H9 (cell line): Measurements from ENCODE around the gene CAPN8. TPM values are rescaled to one million over a fixed set of nuclear protein-coding genes. Genes with fewer than 3 reads are reported as not detected.

Source experiments
- DNase-seq: peaks from one replicate; pipeline ENCODE4 v3.0.0-alpha.2; 2017
- H2AFZ ChIP-seq: one replicate; pipeline ENCODE4 v1.6.1; 2013; ENCODE audit warnings: mild to moderate bottlenecking, low read length, control low read depth, moderate library complexity
- H2AK5ac ChIP-seq: 2 replicates; pipeline ENCODE4 v1.6.1; 2013; ENCODE audit warnings: low read length, control low read depth, mixed read lengths; ENCODE audit not compliant: insufficient read length
- H2BK120ac ChIP-seq: one replicate; pipeline ENCODE4 v1.6.1; 2013; ENCODE audit warnings: low read depth, mild to moderate bottlenecking, low read length, control low read depth, inconsistent platforms; ENCODE audit not compliant: poor library complexity, severe bottlenecking
- H2BK12ac ChIP-seq: 2 replicates; pipeline ENCODE4 v1.6.1; 2013; ENCODE audit warnings: low read length, control low read depth, mixed read lengths, low read depth; ENCODE audit not compliant: insufficient read length
- H2BK15ac ChIP-seq: 2 replicates; pipeline ENCODE4 v1.6.1; 2013; ENCODE audit warnings: low read depth, low read length, control low read depth
- H2BK20ac ChIP-seq: one replicate; pipeline ENCODE4 v1.6.1; 2013; ENCODE audit warnings: low read depth, mild to moderate bottlenecking, low read length, control low read depth, inconsistent platforms; ENCODE audit not compliant: poor library complexity, severe bottlenecking
- H2BK5ac ChIP-seq: 2 replicates; pipeline ENCODE4 v1.6.1; 2013; ENCODE audit warnings: low read length, control low read depth, mixed read lengths; ENCODE audit not compliant: insufficient read length
- H3K14ac ChIP-seq: 2 replicates; pipeline ENCODE4 v1.6.1; 2013; ENCODE audit warnings: low read length, control low read depth; ENCODE audit not compliant: insufficient read depth
- H3K18ac ChIP-seq: 2 replicates; pipeline ENCODE4 v1.6.1; 2013; ENCODE audit warnings: low read depth, mild to moderate bottlenecking, mixed read lengths, low read length, control low read depth; ENCODE audit not compliant: insufficient read length
- H3K23ac ChIP-seq: 2 replicates; pipeline ENCODE4 v1.6.1; 2013; ENCODE audit warnings: low read length, control low read depth, mixed read lengths, low read depth; ENCODE audit not compliant: insufficient read length
- H3K23me2 ChIP-seq: 2 replicates; pipeline ENCODE4 v1.6.1; 2013; ENCODE audit warnings: low read depth, mild to moderate bottlenecking, mixed read lengths, low read length, control low read depth; ENCODE audit not compliant: insufficient read length, poor library complexity, severe bottlenecking
- H3K27ac ChIP-seq: 2 replicates; pipeline ENCODE4 v1.5.1; 2013; ENCODE audit warnings: low read length, control low read depth, mixed read lengths, low read depth; ENCODE audit not compliant: insufficient read length
- H3K27me3 ChIP-seq: 2 replicates; pipeline ENCODE4 v1.6.1; 2013; ENCODE audit warnings: low read length, control low read depth, inconsistent platforms; ENCODE audit not compliant: insufficient read depth
- H3K4ac ChIP-seq: 2 replicates; pipeline ENCODE4 v1.6.1; 2013; ENCODE audit warnings: low read depth, mild to moderate bottlenecking, control low read depth, inconsistent platforms, low read length, moderate library complexity
- H3K4me1 ChIP-seq: 2 replicates; pipeline ENCODE4 v1.6.1; 2013; ENCODE audit warnings: low read length, control low read depth, inconsistent platforms; ENCODE audit not compliant: insufficient read depth
- H3K4me2 ChIP-seq: 2 replicates; pipeline ENCODE4 v1.6.1; 2013; ENCODE audit warnings: low read length, control low read depth, mixed read lengths; ENCODE audit not compliant: insufficient read length, insufficient read depth
- H3K56ac ChIP-seq: 2 replicates; pipeline ENCODE4 v1.6.1; 2013; ENCODE audit warnings: low read depth, mild to moderate bottlenecking, mixed read lengths, low read length, control low read depth; ENCODE audit not compliant: insufficient read length
- H3K79me1 ChIP-seq: 2 replicates; pipeline ENCODE4 v1.6.1; 2013; ENCODE audit warnings: low read depth, mild to moderate bottlenecking, moderate library complexity, low read length, control low read depth, inconsistent platforms; ENCODE audit not compliant: insufficient read depth, poor library complexity, severe bottlenecking
- H3K79me2 ChIP-seq: 2 replicates; pipeline ENCODE4 v1.6.1; 2013; ENCODE audit warnings: low read length, control low read depth, inconsistent platforms; ENCODE audit not compliant: insufficient read depth
- H3K9ac ChIP-seq: 2 replicates; pipeline ENCODE4 v1.6.1; 2013; ENCODE audit warnings: low read length, control low read depth, mixed read lengths; ENCODE audit not compliant: insufficient read length; ENCODE audit errors: extremely low read depth
- H3K9me3 ChIP-seq: one replicate; pipeline ENCODE4 v1.6.1; 2013; ENCODE audit warnings: low read depth, low read length, inconsistent platforms; ENCODE audit not compliant: control insufficient read depth
- H3T11ph ChIP-seq: one replicate; pipeline ENCODE4 v1.6.1; 2013; ENCODE audit warnings: mild to moderate bottlenecking, low read length, control low read depth, inconsistent platforms
- H4K20me1 ChIP-seq: one replicate; pipeline ENCODE4 v1.6.1; 2013; ENCODE audit not compliant: control insufficient read depth, insufficient read length, insufficient read depth
- H4K5ac ChIP-seq: 2 replicates; pipeline ENCODE4 v1.6.1; 2013; ENCODE audit warnings: low read depth, mild to moderate bottlenecking, mixed read lengths, low read length, control low read depth; ENCODE audit not compliant: insufficient read length
- H4K8ac ChIP-seq: replicated peaks from 2 replicates; pipeline ENCODE4 v1.6.1; 2013; ENCODE audit warnings: low read length, control low read depth, mixed read lengths, low read depth; ENCODE audit not compliant: insufficient read length
- H4K91ac ChIP-seq: 2 replicates; pipeline ENCODE4 v1.6.1; 2013; ENCODE audit warnings: low read depth, mild to moderate bottlenecking, moderate library complexity, mixed read lengths, low read length, control low read depth; ENCODE audit not compliant: insufficient read length
- H3K27ac Mint-ChIP-seq, 3 experiments: 2 replicates in 2 of 3; 3 replicates in 1 of 3; pipeline ENCODE4 v1.8.0; 2020 to 2021; ENCODE audit warnings: mixed read lengths in 3 of 3, mild to moderate bottlenecking in 1 of 3, moderate library complexity in 1 of 3
- H3K27me3 Mint-ChIP-seq: 2 replicates; pipeline ENCODE4 v1.8.0; 2021; ENCODE audit warnings: low read depth, mild to moderate bottlenecking, moderate library complexity, mixed read lengths
- H3K36me3 Mint-ChIP-seq, 3 experiments: 2 replicates in 2 of 3; 3 replicates in 1 of 3; pipeline ENCODE4 v1.8.0; 2020 to 2021; ENCODE audit warnings: low read depth in 3 of 3, mixed read lengths in 3 of 3; ENCODE audit not compliant: insufficient read depth in 1 of 3
- H3K4me1 Mint-ChIP-seq, 2 experiments: 2 replicates each; pipeline ENCODE4 v1.8.0; 2020; ENCODE audit warnings: mixed read lengths in 2 of 2
- H3K4me3 Mint-ChIP-seq, 2 experiments: 2 replicates in 1 of 2; 3 replicates in 1 of 2; pipeline ENCODE4 v1.8.0; 2020 to 2021; ENCODE audit warnings: mild to moderate bottlenecking in 2 of 2, mixed read lengths in 2 of 2, moderate library complexity in 1 of 2
- H3K9me3 Mint-ChIP-seq, 2 experiments: 2 replicates in 1 of 2; 3 replicates in 1 of 2; pipeline ENCODE4 v1.8.0; 2020; ENCODE audit warnings: mild to moderate bottlenecking in 2 of 2, mixed read lengths in 2 of 2, moderate library complexity in 1 of 2
- WGBS: extraction: QIAGEN DNeasy Blood & Tissue Kit; methylation state at CpG from one replicate; pipeline ENCODE4 v1.1.7; 2013; ENCODE audit warnings: missing lambda C conversion rate, low lambda C conversion rate, mixed read lengths; ENCODE audit not compliant: insufficient read length; ENCODE audit errors: extremely low coverage; 5-methylcytosine and 5-hydroxymethylcytosine counted together
- total RNA-seq: library from RNA; stranded (reverse); gene quantifications from 2 replicates; pipeline ENCODE4 v1.2.1, GENCODE V29; 2021
- TF ChIP-seq, protein P1 (sequence below): fragments of 200-600 bp; sonication (generic); conservative IDR thresholded peaks from 3 replicates; pipeline ENCODE4 v1.8.0; 2021; ENCODE audit warnings: antibody characterized with exemption, mild to moderate bottlenecking

Gene CAPN8
- total RNA-seq, 1 experiment from 2014 or later = not detected

DNA sequence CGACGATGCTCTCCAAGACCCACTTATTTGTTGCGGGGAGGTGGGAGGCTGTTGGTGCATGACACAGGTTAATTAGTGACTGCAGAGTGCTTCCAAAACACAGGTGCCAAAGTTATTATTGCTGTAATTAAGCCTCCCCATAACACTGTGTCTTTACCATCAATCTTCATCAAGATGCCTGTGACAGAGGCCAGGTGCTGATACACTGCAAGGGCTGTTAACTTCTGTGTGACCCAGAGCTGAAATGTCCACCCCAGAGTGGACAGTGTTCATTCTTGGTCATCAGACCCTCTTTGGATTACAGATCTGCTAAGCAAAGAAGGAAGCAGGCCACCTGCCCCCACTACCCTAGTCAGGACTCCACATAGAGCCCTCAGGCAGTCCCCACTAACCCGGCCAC is 55.5 kb downstream of the CAPN8 start:
- no peak overlapping the region for H2AK5ac ChIP-seq
- no peak overlapping the region for H3K18ac ChIP-seq
- no peak overlapping the region for H2BK120ac ChIP-seq
- H3K14ac ChIP-seq = no peak overlapping the region
- H4K5ac ChIP-seq = no peak overlapping the region
- no peak overlapping the region for H4K8ac ChIP-seq
- H3K9me3 ChIP-seq = no peaks in the 10 kb centered on the region
- no peak overlapping the region for H2BK15ac ChIP-seq
- H3K56ac ChIP-seq = no peak overlapping the region
- no peak for DNase-seq
- Mint-ChIP-seq H3K4me3 (no peak overlapping the region), H3K27ac (no peak overlapping the region; a peak in 1 of 7 replicates), H3K27me3 (peaks cover 5% of the 10 kb centered on the region; the same call in 1 of the 2 replicates), H3K4me1 (0 out of 4 replicates have a peak, but pooled peaks cover 0 to 2% of the 10 kb centered on the region in 2 experiments), H3K36me3 (peaks cover 0 to 8% (median 6%) of the 10 kb centered on the region in 3 experiments; a peak in 5 of 7 replicates), H3K9me3 (peaks cover 9% of the 10 kb centered on the region in 2 experiments; a peak in 4 of 5 replicates)
- H2BK12ac ChIP-seq = no peak overlapping the region
- no peaks in the 10 kb centered on the region for H4K20me1 ChIP-seq
- peak overlapping the region; percentile 8 for H3K9ac ChIP-seq
- no peaks in the 10 kb centered on the region for H3K27me3 ChIP-seq
- no CpG with 5 or more reads among the region's 4 CpGs for WGBS
- H2AFZ ChIP-seq = no peak overlapping the region
- no peak overlapping the region for H3K4ac ChIP-seq
- H3K79me2 ChIP-seq = no peaks in the 10 kb centered on the region
- H3K23me2 ChIP-seq = no peaks in the 10 kb centered on the region
- no peak overlapping the region for H4K91ac ChIP-seq
- H2BK20ac ChIP-seq = no peak overlapping the region
- H3K27ac ChIP-seq = no peak overlapping the region
- TF ChIP-seq, protein P1, sequence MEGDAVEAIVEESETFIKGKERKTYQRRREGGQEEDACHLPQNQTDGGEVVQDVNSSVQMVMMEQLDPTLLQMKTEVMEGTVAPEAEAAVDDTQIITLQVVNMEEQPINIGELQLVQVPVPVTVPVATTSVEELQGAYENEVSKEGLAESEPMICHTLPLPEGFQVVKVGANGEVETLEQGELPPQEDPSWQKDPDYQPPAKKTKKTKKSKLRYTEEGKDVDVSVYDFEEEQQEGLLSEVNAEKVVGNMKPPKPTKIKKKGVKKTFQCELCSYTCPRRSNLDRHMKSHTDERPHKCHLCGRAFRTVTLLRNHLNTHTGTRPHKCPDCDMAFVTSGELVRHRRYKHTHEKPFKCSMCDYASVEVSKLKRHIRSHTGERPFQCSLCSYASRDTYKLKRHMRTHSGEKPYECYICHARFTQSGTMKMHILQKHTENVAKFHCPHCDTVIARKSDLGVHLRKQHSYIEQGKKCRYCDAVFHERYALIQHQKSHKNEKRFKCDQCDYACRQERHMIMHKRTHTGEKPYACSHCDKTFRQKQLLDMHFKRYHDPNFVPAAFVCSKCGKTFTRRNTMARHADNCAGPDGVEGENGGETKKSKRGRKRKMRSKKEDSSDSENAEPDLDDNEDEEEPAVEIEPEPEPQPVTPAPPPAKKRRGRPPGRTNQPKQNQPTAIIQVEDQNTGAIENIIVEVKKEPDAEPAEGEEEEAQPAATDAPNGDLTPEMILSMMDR = no peak
- no peak overlapping the region for H3T11ph ChIP-seq
- no peak overlapping the region for H3K23ac ChIP-seq
- H3K4me1 ChIP-seq = no peaks in the 10 kb centered on the region
- no peak overlapping the region for H2BK5ac ChIP-seq
- H3K79me1 ChIP-seq = no peaks in the 10 kb centered on the region
- H3K4me2 ChIP-seq = no peak overlapping the region
